ENCODE measurements around the gene ABCB8. TPM values are rescaled to one million over a fixed set of nuclear protein-coding genes. Genes with fewer than 3 reads are reported as not detected.

The ABCB8 gene
- total and polyA plus RNA-seq, 2 donors (not counting 1 experiment from before 2014, with no cell fraction given) = 41.4 to 69.7 TPM

DNA sequence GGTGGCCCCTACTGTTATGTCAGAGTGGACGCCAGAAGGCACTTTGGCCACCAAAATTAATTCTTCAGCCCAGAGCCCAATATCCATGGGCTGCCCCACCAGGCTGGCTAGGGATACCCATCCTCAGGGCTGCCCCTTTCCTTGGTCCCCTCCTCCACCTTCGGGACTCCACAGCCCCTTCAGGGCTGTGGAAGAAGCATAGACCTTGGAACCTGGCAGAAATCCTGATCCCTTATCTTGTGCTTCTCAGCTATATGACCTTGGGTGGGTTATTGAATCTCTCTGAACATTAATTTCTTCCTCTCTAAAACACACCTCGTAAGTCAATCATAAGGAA is 55.5 kb downstream of the ABCB8 start:
- Mint-ChIP-seq H3K4me3 (peak overlapping the region; percentile 88), H3K4me1 (peaks cover 57% of the 10 kb centered on the region), H3K9me3 (ENCODE audit: insufficient read depth) (no peaks in the 10 kb centered on the region), H3K27me3 (peaks cover 14% of the 10 kb centered on the region), H3K27ac (peak overlapping the region; percentile 79)
- Histone ChIP-seq H2AFZ (ENCODE audit: insufficient read depth, low read depth, low read length, poor library complexity, severe bottlenecking) (peak overlapping the region; percentile 74), H3K79me2 (ENCODE audit: control insufficient read depth, insufficient read depth, low read length) (peaks cover 39% of the 10 kb centered on the region), H3K9ac (ENCODE audit: low read length) (peak overlapping the region; percentile 85), H3K27ac (ENCODE audit: low read length in 2 of 2) (peak overlapping the region; percentile 7 to 47), H3K36me3 (replicated peaks in 1 of 2; ENCODE audit: control extremely low read depth in 1 of 2, control insufficient read depth in 1 of 2, extremely low read depth in 1 of 2, insufficient read depth in 2 of 2, low read length in 1 of 2) (no peaks in the 10 kb centered on the region), H3K27me3 (replicated peaks in 1 of 4; ENCODE audit: control extremely low read depth in 1 of 4, control insufficient read depth in 3 of 4, insufficient read depth in 4 of 4, low read length in 3 of 4) (peaks cover 0 to 42% (median 16%) of the 10 kb centered on the region in 4 experiments), H3K4me1 (ENCODE audit: control insufficient read depth in 2 of 2, insufficient read depth in 2 of 2, low read length in 2 of 2) (peaks cover 64 to 70% of the 10 kb centered on the region in 2 donors), H3K9me3 (ENCODE audit: control extremely low read depth in 1 of 3, control insufficient read depth in 2 of 3, insufficient read depth in 1 of 3, low read length in 2 of 3) (peaks cover 0 to 4% (median 0%) of the 10 kb centered on the region in 3 donors), H4K20me1 (ENCODE audit: control insufficient read depth, insufficient read depth, low read length, poor library complexity, severe bottlenecking) (peaks cover 26% of the 10 kb centered on the region), H3K4me2 (replicated peaks; ENCODE audit: low read depth, low read length, poor library complexity, severe bottlenecking) (peak overlapping the region; percentile 95), H3K4me3 (ENCODE audit: control extremely low read depth in 1 of 5, extremely low read depth in 1 of 5, insufficient read depth in 1 of 5, low read depth in 2 of 5, low read length in 4 of 5) (peak overlapping the region in 4 of 5 experiments; percentile 66 to 83 (median 78))
- WGBS (ENCODE audit: insufficient coverage) = 6% methylated on average over 2 of the region's 3 CpGs
- POLR2A ChIA-PET = interaction anchor here (1.2 kb wide), 1 partner anchor 24 kb away, joined by 3 read pairs; no protein-coding TSS in a partner anchor
- intact Hi-C loops (cut with micrococcal nuclease) = loop anchor here (1.0 to 10.0 kb wide), 8 partner anchors 55 to 1311 kb away; partner anchors contain the start of genes ABCB8, ABCF2, KCNH2 and NUB1
- TF ChIP-seq, protein P1, sequence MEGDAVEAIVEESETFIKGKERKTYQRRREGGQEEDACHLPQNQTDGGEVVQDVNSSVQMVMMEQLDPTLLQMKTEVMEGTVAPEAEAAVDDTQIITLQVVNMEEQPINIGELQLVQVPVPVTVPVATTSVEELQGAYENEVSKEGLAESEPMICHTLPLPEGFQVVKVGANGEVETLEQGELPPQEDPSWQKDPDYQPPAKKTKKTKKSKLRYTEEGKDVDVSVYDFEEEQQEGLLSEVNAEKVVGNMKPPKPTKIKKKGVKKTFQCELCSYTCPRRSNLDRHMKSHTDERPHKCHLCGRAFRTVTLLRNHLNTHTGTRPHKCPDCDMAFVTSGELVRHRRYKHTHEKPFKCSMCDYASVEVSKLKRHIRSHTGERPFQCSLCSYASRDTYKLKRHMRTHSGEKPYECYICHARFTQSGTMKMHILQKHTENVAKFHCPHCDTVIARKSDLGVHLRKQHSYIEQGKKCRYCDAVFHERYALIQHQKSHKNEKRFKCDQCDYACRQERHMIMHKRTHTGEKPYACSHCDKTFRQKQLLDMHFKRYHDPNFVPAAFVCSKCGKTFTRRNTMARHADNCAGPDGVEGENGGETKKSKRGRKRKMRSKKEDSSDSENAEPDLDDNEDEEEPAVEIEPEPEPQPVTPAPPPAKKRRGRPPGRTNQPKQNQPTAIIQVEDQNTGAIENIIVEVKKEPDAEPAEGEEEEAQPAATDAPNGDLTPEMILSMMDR (IDR thresholded peaks at IDR 0.05) = no peak
- no peak for TF ChIP-seq EZH2 (IDR thresholded peaks at IDR 0.05; ENCODE audit: borderline replicate concordance, insufficient read depth, low read depth, low read length, poor library complexity, severe bottlenecking)
- DNase-seq (no peak), ATAC-seq (ENCODE audit: low read depth) (no peak)
- CTCF ChIA-PET = interaction anchor here (1.2 to 1.7 kb wide), 3 partner anchors 23 to 65 kb away, joined by 3 to 4 read pairs (median 3); partner anchors contain the start of gene ABCB8

DNA sequence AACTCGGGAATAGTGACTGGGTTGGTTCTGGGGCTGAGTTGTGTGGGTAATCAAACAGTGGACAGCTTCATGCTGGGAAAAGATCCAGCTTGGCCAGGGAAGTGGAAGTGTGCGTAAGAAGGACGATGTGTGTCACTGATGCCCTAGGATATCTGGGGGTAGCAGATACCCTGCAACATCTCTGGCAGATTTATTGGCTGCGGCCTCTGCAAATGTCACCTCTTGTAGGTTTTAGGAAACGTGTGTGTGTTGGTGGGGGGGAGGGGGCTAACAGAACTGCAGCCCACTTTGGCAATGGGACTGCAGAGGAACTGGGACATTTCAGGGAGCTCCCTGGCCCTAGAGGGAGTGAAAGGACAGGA is 57.1 kb downstream of the ABCB8 start:
- H3K27ac Mint-ChIP-seq = peak overlapping the region; percentile 77
- Histone ChIP-seq H3K36me3 (replicated peaks in 1 of 2; ENCODE audit: control extremely low read depth in 1 of 2, control insufficient read depth in 1 of 2, extremely low read depth in 1 of 2, insufficient read depth in 2 of 2, low read length in 1 of 2) (no peaks in the 10 kb centered on the region), H3K9me3 (ENCODE audit: control extremely low read depth in 1 of 3, control insufficient read depth in 2 of 3, insufficient read depth in 1 of 3, low read length in 2 of 3) (peaks cover 0 to 4% (median 0%) of the 10 kb centered on the region in 3 donors), H3K4me2 (replicated peaks; ENCODE audit: low read depth, low read length, poor library complexity, severe bottlenecking) (peak overlapping the region; percentile 98), H4K20me1 (ENCODE audit: control insufficient read depth, insufficient read depth, low read length, poor library complexity, severe bottlenecking) (peaks cover 18% of the 10 kb centered on the region), H2AFZ (ENCODE audit: insufficient read depth, low read depth, low read length, poor library complexity, severe bottlenecking) (peak overlapping the region; percentile 86), H3K27me3 (replicated peaks in 1 of 4; ENCODE audit: control extremely low read depth in 1 of 4, control insufficient read depth in 3 of 4, insufficient read depth in 4 of 4, low read length in 3 of 4) (peaks cover 0 to 54% (median 17%) of the 10 kb centered on the region in 4 experiments), H3K4me3 (ENCODE audit: control extremely low read depth in 1 of 5, extremely low read depth in 1 of 5, insufficient read depth in 1 of 5, low read depth in 2 of 5, low read length in 4 of 5) (peak overlapping the region in 2 of 5 experiments; percentile 68 to 71), H3K4me1 (ENCODE audit: control insufficient read depth in 2 of 2, insufficient read depth in 2 of 2, low read length in 2 of 2) (peaks cover 60 to 61% of the 10 kb centered on the region in 2 donors), H3K79me2 (ENCODE audit: control insufficient read depth, insufficient read depth, low read length) (peaks cover 28% of the 10 kb centered on the region), H3K9ac (ENCODE audit: low read length) (peak overlapping the region; percentile 66), H3K27ac (ENCODE audit: low read length in 2 of 2) (no peak overlapping the region)
- H3K4me3 Mint-ChIP-seq = peak overlapping the region; percentile 89
- ChIA-PET CTCF (interaction anchor here (0.6 to 1.7 kb wide), 7 partner anchors 25 to 619 kb away, joined by 3 to 4 read pairs (median 3); partner anchors contain the start of gene ABCB8), POLR2A (no interaction called here)
- no peaks in the 10 kb centered on the region for H3K9me3 Mint-ChIP-seq (ENCODE audit: insufficient read depth)
- peaks cover 50% of the 10 kb centered on the region for H3K4me1 Mint-ChIP-seq
- H3K27me3 Mint-ChIP-seq = peaks cover 23% of the 10 kb centered on the region
- ATAC-seq (ENCODE audit: low read depth) (no peak), DNase-seq (no peak)
- 37% methylated on average over 5 of the region's 5 CpGs for WGBS (ENCODE audit: insufficient coverage)
- intact Hi-C loops (cut with micrococcal nuclease) = loop anchor here (5.0 to 10.0 kb wide), 3 partner anchors 73 to 849 kb away; no protein-coding TSS in a partner anchor
- TF ChIP-seq, protein P1 (IDR thresholded peaks at IDR 0.05) = no peak
- TF ChIP-seq EZH2 (IDR thresholded peaks at IDR 0.05; ENCODE audit: borderline replicate concordance, insufficient read depth, low read depth, low read length, poor library complexity, severe bottlenecking) = no peak
